AG04449 (cell line): ENCODE results near the gene TEX44.
"Not testable (repeated sequence)": the region's sequence is repeated elsewhere in the genome, so short reads cannot be mapped to it uniquely, and the experiment has no call there.

Source experiments
- CTCF ChIA-PET: fragments of 350-600 bp; formaldehyde crosslinking; extraction: SDS; loops from one replicate; lab custom pipeline; 2021; ENCODE audit warnings: antibody characterized with exemption; lab: Yijun Ruan, JAX
- POLR2A ChIA-PET: fragments of 400-600, 350-600 bp; formaldehyde crosslinking; extraction: SDS; loops from one replicate; lab custom pipeline; 2020; ENCODE audit warnings: antibody characterized with exemption, inconsistent platforms; lab: Yijun Ruan, JAX
- DNase-seq: peaks from one replicate; pipeline ENCODE4 v3.0.0-alpha.2; 2010; ENCODE audit warnings: low read depth, low spot score
- H3K4me3 ChIP-seq: 2 replicates; pipeline ENCODE4 v1.5.1; 2011; ENCODE audit warnings: low read depth, mild to moderate bottlenecking, control low read depth, low read length
- CTCF ChIP-seq: IDR thresholded peaks from one replicate; pipeline ENCODE4 v1.5.1; 2011; ENCODE audit warnings: mild to moderate bottlenecking, moderate library complexity, low read length, control low read depth, inconsistent platforms; ENCODE audit not compliant: insufficient read depth; ENCODE audit errors: missing control alignments

TEX44 gene

GRCh38 chr2:231549446-231550239 lies 43.0 kb upstream of the TEX44 start:
- POLR2A ChIA-PET = no interaction called here
- CTCF ChIA-PET = interaction anchor here (1.0 to 7.1 kb wide), 3 partner anchors 13 to 67 kb away, joined by 3 to 47 read pairs (median 4); no protein-coding TSS in a partner anchor
- DNase-seq = no peak
- no peak overlapping the region for H3K4me3 ChIP-seq
- no peak for TF ChIP-seq CTCF

- ChIA-PET CTCF (interaction anchor here (1.0 to 7.1 kb wide), 10 partner anchors 10 to 70 kb away, joined by 3 to 47 read pairs (median 5); partner anchors contain the start of gene NMUR1), POLR2A (no interaction called here)
- DNase-seq = no peak
- H3K4me3 ChIP-seq = no peak overlapping the region
- no peak for TF ChIP-seq CTCF
These were observed 39.9 kb upstream of the TEX44 start for GRCh38 chr2:231552752-231553151.

- POLR2A ChIA-PET = no interaction called here
- no peak for TF ChIP-seq CTCF
- CTCF ChIA-PET = interaction anchor here (1.1 to 5.4 kb wide), 9 partner anchors 8 to 72 kb away, joined by 3 to 127 read pairs (median 6); no protein-coding TSS in a partner anchor
- H3K4me3 ChIP-seq = no peak overlapping the region; the same call in 1 of the 2 replicates
- no peak for DNase-seq
These were observed 38.3 kb upstream of the TEX44 start for GRCh38 chr2:231554327-231554726.

GRCh38 chr2:231554748-231555545 lies 37.7 kb upstream of the TEX44 start:
- POLR2A ChIA-PET = no interaction called here
- H3K4me3 ChIP-seq = no peak overlapping the region; the same call in 1 of the 2 replicates
- DNase-seq = no peak
- TF ChIP-seq CTCF = no peak
- CTCF ChIA-PET = interaction anchor here (1.1 to 5.4 kb wide), 11 partner anchors 8 to 91 kb away, joined by 3 to 127 read pairs (median 4); partner anchors contain the start of gene NCL

GRCh38 chr2:231556496-231556895 lies 36.2 kb upstream of the TEX44 start:
- POLR2A ChIA-PET, DNase-seq, H3K4me3 ChIP-seq: not testable (repeated sequence)
- CTCF ChIA-PET = interaction anchor here (0.6 to 5.4 kb wide), 9 partner anchors 13 to 74 kb away, joined by 3 to 127 read pairs (median 6); no protein-coding TSS in a partner anchor

GRCh38 chr2:231556981-231557380 lies 35.7 kb upstream of the TEX44 start:
- no peak for TF ChIP-seq CTCF
- no peak for DNase-seq
- CTCF ChIA-PET = interaction anchor here (1.1 to 5.4 kb wide), 9 partner anchors 14 to 74 kb away, joined by 3 to 127 read pairs (median 7); no protein-coding TSS in a partner anchor
- no peak overlapping the region for H3K4me3 ChIP-seq
- POLR2A ChIA-PET = no interaction called here
